Measurements from ENCODE around the gene BCAS3. TPM values are rescaled to one million over a fixed set of nuclear protein-coding genes. Genes with fewer than 3 reads are reported as not detected.

The BCAS3 gene
- total RNA-seq, 1 experiment from 2014 or later: 14.4 TPM

GRCh38 chr17:61398721-61399130 is 721.1 kb downstream of the BCAS3 start:
- BruUV-seq (replicated peaks): no TSS peak
- Histone ChIP-seq H3K4me3 (ENCODE audit: low read depth, low read length, poor library complexity, severe bottlenecking) (peak overlapping the region; percentile 31), H3K27ac (ENCODE audit: low read depth, low read length, poor library complexity, severe bottlenecking) (no peak overlapping the region), H3K27me3 (replicated peaks; ENCODE audit: insufficient read depth, low read depth, low read length, poor library complexity) (peaks cover 87% of the 10 kb centered on the region), H3K36me3 (ENCODE audit: insufficient read depth, low read length, poor library complexity, severe bottlenecking) (no peaks in the 10 kb centered on the region), H3K9me3 (ENCODE audit: low read depth, low read length, poor library complexity, severe bottlenecking) (no peaks in the 10 kb centered on the region), H3K4me1 (ENCODE audit: insufficient read depth, low read length, poor library complexity, severe bottlenecking) (peaks cover 27% of the 10 kb centered on the region)
- POLR2A ChIA-PET (ENCODE audit: low non-redundant PET): no interaction called here
- DNase-seq (ENCODE audit: low spot score): no peak
- no peak for TF ChIP-seq CTCF (conservative IDR thresholded peaks at IDR 0.05; ENCODE audit: low read depth, low read length)
- TF ChIP-seq EZH2 (IDR thresholded peaks at IDR 0.05; ENCODE audit: borderline replicate concordance, low read depth, low read length, poor library complexity, severe bottlenecking): peak; percentile 82
- intact Hi-C loops (cut with micrococcal nuclease; ENCODE audit: unreplicated experiment): loop anchor here (5.0 kb wide), 1 partner anchor 396 kb away; no protein-coding TSS in a partner anchor
- CTCF ChIA-PET: interaction anchor here (0.6 kb wide), 1 partner anchor 281 kb away, joined by 4 read pairs; no protein-coding TSS in a partner anchor

GRCh38 chr17:61399131-61400065 is 721.7 kb downstream of the BCAS3 start, which contains the start of gene TBX2:
TBX2 (plus strand) TSS chr17:61399843; CDS start chr17:61400177, 334 bp downstream.
- no peak for DNase-seq (ENCODE audit: low spot score)
- no peak within 1 kb of the TSS for H3K27ac ChIP-seq (ENCODE audit: low read depth, low read length, poor library complexity, severe bottlenecking)
- CTCF ChIA-PET: interaction anchor here (0.6 kb wide), 1 partner anchor 91 kb away, joined by 3 read pairs; no protein-coding TSS in a partner anchor
- H3K4me1 ChIP-seq (ENCODE audit: insufficient read depth, low read length, poor library complexity, severe bottlenecking): peaks cover 31% of the 10 kb centered on the region
- TF ChIP-seq EZH2 (IDR thresholded peaks at IDR 0.05; ENCODE audit: borderline replicate concordance, low read depth, low read length, poor library complexity, severe bottlenecking): peak; percentile 44
- TF ChIP-seq CTCF (conservative IDR thresholded peaks at IDR 0.05; ENCODE audit: low read depth, low read length): no peak
- H3K27me3 ChIP-seq (replicated peaks; ENCODE audit: insufficient read depth, low read depth, low read length, poor library complexity): peaks cover 94% of the 10 kb centered on the region
- H3K9me3 ChIP-seq (ENCODE audit: low read depth, low read length, poor library complexity, severe bottlenecking): no peaks in the 10 kb centered on the region
- intact Hi-C loops (cut with micrococcal nuclease; ENCODE audit: unreplicated experiment): loop anchor here (5.0 kb wide), 1 partner anchor 397 kb away; no protein-coding TSS in a partner anchor
- H3K36me3 ChIP-seq (ENCODE audit: insufficient read depth, low read length, poor library complexity, severe bottlenecking): no peaks in the 10 kb centered on the region
- BruUV-seq (replicated peaks): no TSS peak
- POLR2A ChIA-PET (ENCODE audit: low non-redundant PET): no interaction called here
- H3K4me3 ChIP-seq (ENCODE audit: low read depth, low read length, poor library complexity, severe bottlenecking): peak within 1 kb of the TSS; percentile 31

GRCh38 chr17:61400066-61400716 is 722.5 kb downstream of the BCAS3 start:
- peaks cover 31% of the 10 kb centered on the region for H3K4me1 ChIP-seq (ENCODE audit: insufficient read depth, low read length, poor library complexity, severe bottlenecking)
- peaks cover 94% of the 10 kb centered on the region for H3K27me3 ChIP-seq (replicated peaks; ENCODE audit: insufficient read depth, low read depth, low read length, poor library complexity)
- no peak for DNase-seq (ENCODE audit: low spot score)
- no peak overlapping the region for H3K27ac ChIP-seq (ENCODE audit: low read depth, low read length, poor library complexity, severe bottlenecking)
- BruUV-seq (replicated peaks): no TSS peak
- H3K4me3 ChIP-seq (ENCODE audit: low read depth, low read length, poor library complexity, severe bottlenecking): no peak overlapping the region
- ChIA-PET POLR2A (ENCODE audit: low non-redundant PET) (no interaction called here), CTCF (interaction anchor here (0.6 kb wide), 1 partner anchor 91 kb away, joined by 3 read pairs; no protein-coding TSS in a partner anchor)
- H3K36me3 ChIP-seq (ENCODE audit: insufficient read depth, low read length, poor library complexity, severe bottlenecking): no peaks in the 10 kb centered on the region
- no peaks in the 10 kb centered on the region for H3K9me3 ChIP-seq (ENCODE audit: low read depth, low read length, poor library complexity, severe bottlenecking)
- intact Hi-C loops (cut with micrococcal nuclease; ENCODE audit: unreplicated experiment): no loop called here
- no peak for TF ChIP-seq CTCF (conservative IDR thresholded peaks at IDR 0.05; ENCODE audit: low read depth, low read length)

Data from A673 (cell line).